ENCODE results near the gene CORO2A. TPM values are rescaled to one million over a fixed set of nuclear protein-coding genes. Genes with fewer than 3 reads are reported as not detected.
"Not testable (repeated sequence)": the region's sequence is repeated elsewhere in the genome, so short reads cannot be mapped to it uniquely, and the experiment has no call there.

CORO2A gene
- polyA plus RNA-seq, 1 experiment: 1.4 TPM

GRCh38 chr9:98092613-98092931 lies 99.9 kb downstream of the CORO2A start:
- DNase-seq (ENCODE audit: low read depth, low spot score): no peak
- ChIA-PET CTCF (interaction anchor here (0.5 to 1.4 kb wide), 4 partner anchors 19 to 152 kb away, joined by 3 read pairs; no protein-coding TSS in a partner anchor), POLR2A (no interaction called here)
- TF ChIP-seq CTCF (IDR thresholded peaks at IDR 0.05; ENCODE audit: low read depth, low read length): no peak
- Histone ChIP-seq H3K27me3 (ENCODE audit: control insufficient read depth, insufficient read depth, low read length) (no peaks in the 10 kb centered on the region), H3K4me3 (ENCODE audit: low read depth, low read length) (no peak overlapping the region), H3K9me3 (ENCODE audit: control insufficient read depth, insufficient read depth, low read length) (no peaks in the 10 kb centered on the region; the same call in 1 of the 2 replicates), H3K27ac (ENCODE audit: low read depth, low read length) (no peak overlapping the region)

GRCh38 chr9:98091735-98092612 lies 100.5 kb downstream of the CORO2A start:
- no peaks in the 10 kb centered on the region; the same call in 1 of the 2 replicates for H3K9me3 ChIP-seq (ENCODE audit: control insufficient read depth, insufficient read depth, low read length)
- no peak overlapping the region for H3K27ac ChIP-seq (ENCODE audit: low read depth, low read length)
- ChIA-PET CTCF (interaction anchor here (0.5 to 1.4 kb wide), 4 partner anchors 18 to 152 kb away, joined by 3 read pairs; no protein-coding TSS in a partner anchor), POLR2A (no interaction called here)
- no peak for TF ChIP-seq CTCF (IDR thresholded peaks at IDR 0.05; ENCODE audit: low read depth, low read length)
- no peak for DNase-seq (ENCODE audit: low read depth, low spot score)
- H3K4me3 ChIP-seq (ENCODE audit: low read depth, low read length): no peak overlapping the region
- no peaks in the 10 kb centered on the region for H3K27me3 ChIP-seq (ENCODE audit: control insufficient read depth, insufficient read depth, low read length)

DNA sequence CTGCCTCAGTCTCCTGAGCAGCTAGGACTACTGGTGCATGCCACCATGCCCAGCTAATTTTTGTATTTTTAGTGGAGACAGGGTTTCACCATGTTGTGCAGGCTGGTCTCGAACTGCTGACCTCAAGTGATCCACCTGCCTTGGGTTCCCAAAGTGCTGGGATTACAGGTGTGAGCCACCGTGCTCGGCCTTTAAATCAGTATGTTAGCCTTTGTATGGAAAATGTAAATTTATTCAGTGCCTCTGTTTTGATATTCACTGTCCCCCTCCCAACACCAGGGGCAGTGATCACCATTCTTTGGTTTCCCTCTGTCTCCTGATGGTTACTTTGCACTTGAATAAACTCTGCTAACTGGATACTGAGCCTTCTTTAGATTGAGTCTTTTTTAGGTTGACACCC lies 101.8 kb downstream of the CORO2A start:
- CTCF ChIA-PET: interaction anchor here (0.7 kb wide), 1 partner anchor 123 kb away, joined by 4 read pairs; no protein-coding TSS in a partner anchor

DNA sequence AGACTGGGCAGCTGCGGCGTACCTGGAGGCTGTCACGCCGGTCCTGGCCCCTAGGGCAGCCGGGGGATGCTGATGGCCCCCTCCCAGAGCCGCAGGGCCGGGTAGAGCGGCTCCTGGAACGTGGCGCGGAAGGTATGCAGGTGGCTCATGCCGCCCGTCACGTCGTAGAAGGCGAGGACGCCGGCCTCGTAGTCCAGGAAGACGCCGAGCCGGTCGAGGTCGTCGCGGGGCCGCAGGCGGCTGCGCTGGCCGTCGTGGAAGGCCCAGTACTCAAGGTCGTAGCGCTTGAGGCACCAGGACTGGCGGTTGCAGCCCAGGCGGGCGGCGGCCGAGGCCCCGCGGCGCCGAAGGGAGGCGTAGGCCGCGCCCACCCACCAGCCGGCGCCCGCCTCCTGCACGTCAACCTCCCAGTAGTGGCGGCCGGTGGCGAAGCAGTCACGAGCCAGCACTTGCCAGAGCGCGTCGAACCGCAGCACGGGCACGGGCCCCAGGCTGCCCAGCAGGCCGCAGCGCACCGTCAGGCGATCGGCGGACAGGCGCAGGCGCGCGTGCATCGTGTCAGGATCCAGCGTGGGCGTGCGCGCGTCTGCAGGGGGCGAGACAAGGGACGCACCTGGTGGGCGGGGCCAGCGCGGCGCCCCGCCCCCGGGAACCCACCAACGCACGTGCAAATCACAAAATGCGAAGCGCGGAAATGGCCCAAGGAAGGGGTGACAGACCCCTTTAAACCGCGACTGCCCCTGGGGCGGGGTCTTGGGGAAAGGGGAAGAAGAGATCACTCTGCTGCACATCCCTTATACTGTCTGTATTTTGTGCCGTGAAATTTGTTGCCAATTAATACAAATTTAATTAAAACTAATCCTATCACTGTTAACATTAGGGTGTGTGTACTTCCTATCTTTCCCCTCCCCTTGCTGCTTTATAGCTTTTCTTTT lies 104.8 kb downstream of the CORO2A start:
- Histone ChIP-seq H3K9me3 (ENCODE audit: control insufficient read depth, insufficient read depth, low read length) (no peaks in the 10 kb centered on the region; the same call in 1 of the 2 replicates), H3K27ac (ENCODE audit: low read depth, low read length) (no peak overlapping the region), H3K4me3 (ENCODE audit: low read depth, low read length) (peak overlapping the region; percentile 38; the same call in 1 of the 2 replicates), H3K27me3 (ENCODE audit: control insufficient read depth, insufficient read depth, low read length) (no peaks in the 10 kb centered on the region)
- no peak for TF ChIP-seq CTCF (IDR thresholded peaks at IDR 0.05; ENCODE audit: low read depth, low read length)
- no peak for DNase-seq (ENCODE audit: low read depth, low spot score)
- ChIA-PET CTCF (interaction anchor here (1.3 kb wide), 1 partner anchor 14 kb away, joined by 5 read pairs; no protein-coding TSS in a partner anchor), POLR2A (no interaction called here)

More for the DNA sequence above, 101.8 kb downstream of the CORO2A start:
- H3K4me3 ChIP-seq (ENCODE audit: low read depth, low read length); H3K27ac ChIP-seq (ENCODE audit: low read depth, low read length); H3K9me3 ChIP-seq (ENCODE audit: control insufficient read depth, insufficient read depth, low read length); H3K27me3 ChIP-seq (ENCODE audit: control insufficient read depth, insufficient read depth, low read length); DNase-seq (ENCODE audit: low read depth, low spot score); POLR2A ChIA-PET: not testable (repeated sequence)

DNA sequence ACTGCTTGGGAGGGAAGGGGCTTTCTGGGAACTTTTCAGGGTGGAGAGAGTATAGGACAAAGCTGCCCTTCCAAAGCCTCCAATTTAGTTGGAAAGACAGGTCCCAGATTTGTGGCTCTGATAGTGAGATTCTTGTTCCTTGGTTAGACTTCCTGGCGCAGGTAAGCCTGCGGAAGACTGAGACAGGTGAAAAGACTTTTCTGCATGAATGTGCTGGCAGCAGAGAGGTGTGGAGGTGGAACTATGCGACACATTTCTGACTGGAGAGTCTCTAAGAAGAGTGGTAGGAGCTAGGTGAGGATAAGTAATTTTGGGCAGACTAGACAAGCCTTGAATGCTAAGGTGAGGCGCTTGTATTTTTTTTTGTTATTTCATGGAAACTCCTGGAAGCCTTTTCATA lies 106.0 kb downstream of the CORO2A start:
- POLR2A ChIA-PET: no interaction called here
- Histone ChIP-seq H3K27ac (ENCODE audit: low read depth, low read length) (no peak overlapping the region), H3K27me3 (ENCODE audit: control insufficient read depth, insufficient read depth, low read length) (no peaks in the 10 kb centered on the region), H3K9me3 (ENCODE audit: control insufficient read depth, insufficient read depth, low read length) (no peaks in the 10 kb centered on the region; the same call in 1 of the 2 replicates), H3K4me3 (ENCODE audit: low read depth, low read length) (no peak overlapping the region)
- TF ChIP-seq CTCF (IDR thresholded peaks at IDR 0.05; ENCODE audit: low read depth, low read length): no peak
- CTCF ChIA-PET: no interaction called here
- DNase-seq (ENCODE audit: low read depth, low spot score): no peak

Measured in AG04450 (cell line).